ENCODE results near the gene CLEC4M.

- TF ChIP-seq CTCF (IDR thresholded peaks at IDR 0.05) = no peak
- no peak for TF ChIP-seq POLR2AphosphoS5 (IDR thresholded peaks at IDR 0.05; ENCODE audit: insufficient read depth in 1 of 2, low read depth in 1 of 2)
- no peak for TF ChIP-seq POLR2A (IDR thresholded peaks at IDR 0.05)
These were observed 43.8 kb downstream of the CLEC4M start for GRCh38 chr19:7806876-7807275.

Measured in vagina (tissue), 2 donors.